OCI-M2 (cell line): ENCODE results near the gene SALL3.

Experiments used
- DNase-seq: peaks from one replicate; lab custom pipeline; 2025; ENCODE audit not compliant: unreplicated experiment; lab: John Stamatoyannopoulos, UW

The SALL3 gene

GRCh38 chr18:79000997-79001396, 21.4 kb downstream of the SALL3 start:
- DNase-seq, result no peak

- no peak for DNase-seq
Measured at GRCh38 chr18:79005653-79006052, 26.0 kb downstream of the SALL3 start.

- no peak for DNase-seq
Measured at GRCh38 chr18:79006106-79006795, 26.6 kb downstream of the SALL3 start.

GRCh38 chr18:79007440-79007839, 27.8 kb downstream of the SALL3 start:
- DNase-seq, result no peak

- no peak for DNase-seq
Measured at GRCh38 chr18:79008356-79008940, 28.8 kb downstream of the SALL3 start.

GRCh38 chr18:79010802-79011201, 31.2 kb downstream of the SALL3 start:
- DNase-seq, result no peak

GRCh38 chr18:79011300-79011870, 31.8 kb downstream of the SALL3 start:
- no peak for DNase-seq

GRCh38 chr18:79013869-79014268, 34.3 kb downstream of the SALL3 start:
- DNase-seq, result no peak

GRCh38 chr18:79018911-79019310, 39.3 kb downstream of the SALL3 start:
- DNase-seq, result no peak

GRCh38 chr18:79019881-79020280, 40.3 kb downstream of the SALL3 start:
- DNase-seq, result no peak

- DNase-seq, result no peak
Measured at GRCh38 chr18:79022603-79023002, 43.0 kb downstream of the SALL3 start.

- no peak for DNase-seq
Measured at GRCh38 chr18:79026491-79026890, 46.9 kb downstream of the SALL3 start.

GRCh38 chr18:79030680-79031079, 51.1 kb downstream of the SALL3 start:
- DNase-seq, result no peak

GRCh38 chr18:79042276-79042675, 62.7 kb downstream of the SALL3 start:
- no peak for DNase-seq

GRCh38 chr18:79043288-79043687, 63.7 kb downstream of the SALL3 start:
- DNase-seq, result no peak

GRCh38 chr18:79046522-79046921, 66.9 kb downstream of the SALL3 start:
- no peak for DNase-seq

- DNase-seq, result no peak
Measured at GRCh38 chr18:79047556-79048244, 68.1 kb downstream of the SALL3 start.

GRCh38 chr18:79048245-79048632, 68.6 kb downstream of the SALL3 start:
- DNase-seq, result no peak

- DNase-seq, result no peak
Measured at GRCh38 chr18:79049506-79049905, 69.9 kb downstream of the SALL3 start.
